Nephron (organoid): ENCODE data around the gene MTA2.

ENCODE experiments used
- H3K27ac Mint-ChIP-seq, 3 experiments: 2 replicates each; pipeline ENCODE4 v1.8.0; 2020; ENCODE audit warnings: mixed read lengths in 3 of 3, mild to moderate bottlenecking in 2 of 3, moderate library complexity in 1 of 3
- H3K27me3 Mint-ChIP-seq: 2 replicates; pipeline ENCODE4 v1.8.0; 2021; ENCODE audit warnings: low read depth, mild to moderate bottlenecking, moderate library complexity, mixed read lengths
- H3K36me3 Mint-ChIP-seq: 2 replicates; pipeline ENCODE4 v1.8.0; 2020; ENCODE audit warnings: low read depth, mixed read lengths
- H3K4me1 Mint-ChIP-seq: 2 replicates; pipeline ENCODE4 v1.8.0; 2020; ENCODE audit warnings: mixed read lengths
- H3K4me3 Mint-ChIP-seq, 3 experiments: 2 replicates each; pipeline ENCODE4 v1.8.0; 2020; ENCODE audit warnings: mild to moderate bottlenecking in 3 of 3, mixed read lengths in 3 of 3, moderate library complexity in 2 of 3
- H3K9me3 Mint-ChIP-seq: 2 replicates; pipeline ENCODE4 v1.8.0; 2020; ENCODE audit warnings: mixed read lengths
- TF ChIP-seq, protein P1 (sequence below), 3 experiments: fragments of 200-600 bp; sonication (generic); IDR thresholded peaks; one replicate each; pipeline ENCODE4 v1.5.0; 2021; ENCODE audit warnings: antibody characterized with exemption in 3 of 3; ENCODE audit not compliant: unreplicated experiment in 3 of 3

MTA2 gene

DNA sequence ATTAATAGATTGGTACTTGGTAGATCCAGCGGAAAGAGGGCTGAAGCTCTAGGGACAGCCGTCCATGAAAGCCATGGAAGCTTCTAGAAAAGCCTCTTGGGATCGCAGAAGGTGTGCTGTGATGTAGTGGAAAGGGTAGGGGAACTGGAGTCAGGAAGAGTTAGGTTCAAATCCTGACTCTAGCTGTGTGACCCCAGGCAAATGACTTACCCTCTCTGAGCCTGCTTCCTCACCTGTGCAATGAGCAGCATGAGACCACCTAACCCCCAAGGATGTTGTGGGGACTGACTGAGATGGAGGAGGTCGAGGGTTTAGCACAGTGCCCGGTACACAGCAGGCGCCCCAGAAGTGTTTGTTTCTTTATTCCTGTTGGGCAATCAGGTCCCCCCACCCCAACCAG, 8.7 kb upstream of the MTA2 start:
- H3K27me3 Mint-ChIP-seq, result peaks cover 5% of the 10 kb centered on the region
- H3K27ac Mint-ChIP-seq, result peak overlapping the region; percentile 25 to 77 (median 44)
- peaks cover 22% of the 10 kb centered on the region for H3K4me1 Mint-ChIP-seq
- peaks cover 17% of the 10 kb centered on the region for H3K36me3 Mint-ChIP-seq
- TF ChIP-seq, protein P1, sequence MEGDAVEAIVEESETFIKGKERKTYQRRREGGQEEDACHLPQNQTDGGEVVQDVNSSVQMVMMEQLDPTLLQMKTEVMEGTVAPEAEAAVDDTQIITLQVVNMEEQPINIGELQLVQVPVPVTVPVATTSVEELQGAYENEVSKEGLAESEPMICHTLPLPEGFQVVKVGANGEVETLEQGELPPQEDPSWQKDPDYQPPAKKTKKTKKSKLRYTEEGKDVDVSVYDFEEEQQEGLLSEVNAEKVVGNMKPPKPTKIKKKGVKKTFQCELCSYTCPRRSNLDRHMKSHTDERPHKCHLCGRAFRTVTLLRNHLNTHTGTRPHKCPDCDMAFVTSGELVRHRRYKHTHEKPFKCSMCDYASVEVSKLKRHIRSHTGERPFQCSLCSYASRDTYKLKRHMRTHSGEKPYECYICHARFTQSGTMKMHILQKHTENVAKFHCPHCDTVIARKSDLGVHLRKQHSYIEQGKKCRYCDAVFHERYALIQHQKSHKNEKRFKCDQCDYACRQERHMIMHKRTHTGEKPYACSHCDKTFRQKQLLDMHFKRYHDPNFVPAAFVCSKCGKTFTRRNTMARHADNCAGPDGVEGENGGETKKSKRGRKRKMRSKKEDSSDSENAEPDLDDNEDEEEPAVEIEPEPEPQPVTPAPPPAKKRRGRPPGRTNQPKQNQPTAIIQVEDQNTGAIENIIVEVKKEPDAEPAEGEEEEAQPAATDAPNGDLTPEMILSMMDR (IDR thresholded peaks at IDR 0.05; ENCODE audit: unreplicated experiment in 3 of 3), result no peak
- peak overlapping the region; percentile 73 to 97 (median 80) for H3K4me3 Mint-ChIP-seq
- no peaks in the 10 kb centered on the region for H3K9me3 Mint-ChIP-seq

DNA sequence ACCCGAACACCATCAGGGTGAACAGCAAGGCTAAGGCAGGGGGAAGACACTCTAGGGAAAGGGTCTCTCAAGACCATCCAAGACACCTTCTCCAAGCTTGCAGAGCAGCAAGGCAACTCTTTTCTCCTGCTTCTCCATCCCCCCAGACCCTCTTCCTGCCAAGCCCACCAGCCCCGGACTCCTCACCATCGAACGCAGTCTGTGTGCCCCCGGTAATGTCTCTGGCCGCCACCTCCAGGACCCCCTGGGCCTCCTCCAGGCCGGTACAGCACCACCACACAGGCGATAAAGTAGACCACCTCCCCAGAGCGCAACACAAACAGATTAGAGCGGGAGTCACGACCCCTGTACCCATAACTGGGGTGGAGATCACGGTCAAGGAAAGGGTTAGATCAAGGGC, 7.1 kb upstream of the MTA2 start:
- H3K4me1 Mint-ChIP-seq, result peaks cover 32% of the 10 kb centered on the region
- H3K9me3 Mint-ChIP-seq, result no peaks in the 10 kb centered on the region
- H3K36me3 Mint-ChIP-seq, result peaks cover 18% of the 10 kb centered on the region
- TF ChIP-seq, protein P1 (IDR thresholded peaks at IDR 0.05; ENCODE audit: unreplicated experiment in 3 of 3), result no peak
- peaks cover 8% of the 10 kb centered on the region for H3K27me3 Mint-ChIP-seq
- peak overlapping the region; percentile 24 to 41 (median 31) for H3K4me3 Mint-ChIP-seq
- H3K27ac Mint-ChIP-seq, result no peak overlapping the region

DNA sequence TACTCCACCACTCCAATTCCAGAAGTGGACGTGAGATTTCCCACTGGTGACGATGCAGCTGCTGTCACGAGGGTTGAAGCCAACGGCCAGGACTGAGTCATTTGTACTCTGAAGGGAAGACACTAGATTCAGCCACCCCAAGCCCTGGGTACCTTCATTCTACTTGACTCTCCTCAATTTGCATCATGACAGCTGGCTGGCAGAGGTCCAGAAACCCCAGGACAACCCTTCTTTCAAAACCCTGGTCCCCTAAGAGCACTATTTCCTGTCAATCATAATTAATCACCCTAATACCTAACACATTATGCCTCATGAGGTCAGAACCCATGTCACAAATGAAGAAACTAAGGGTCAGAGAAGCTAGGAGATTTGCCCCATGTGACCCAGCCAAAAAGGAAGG, 6.0 kb upstream of the MTA2 start:
- TF ChIP-seq, protein P1 (IDR thresholded peaks at IDR 0.05; ENCODE audit: unreplicated experiment in 3 of 3), result no peak
- H3K27ac Mint-ChIP-seq, result peak overlapping the region in 1 of 3 experiments; percentile 17
- peaks cover 21% of the 10 kb centered on the region for H3K36me3 Mint-ChIP-seq
- peaks cover 16% of the 10 kb centered on the region for H3K27me3 Mint-ChIP-seq
- H3K4me3 Mint-ChIP-seq, result peak overlapping the region in 2 of 3 experiments; percentile 2 to 10
- H3K9me3 Mint-ChIP-seq, result no peaks in the 10 kb centered on the region
- peaks cover 38% of the 10 kb centered on the region for H3K4me1 Mint-ChIP-seq

DNA sequence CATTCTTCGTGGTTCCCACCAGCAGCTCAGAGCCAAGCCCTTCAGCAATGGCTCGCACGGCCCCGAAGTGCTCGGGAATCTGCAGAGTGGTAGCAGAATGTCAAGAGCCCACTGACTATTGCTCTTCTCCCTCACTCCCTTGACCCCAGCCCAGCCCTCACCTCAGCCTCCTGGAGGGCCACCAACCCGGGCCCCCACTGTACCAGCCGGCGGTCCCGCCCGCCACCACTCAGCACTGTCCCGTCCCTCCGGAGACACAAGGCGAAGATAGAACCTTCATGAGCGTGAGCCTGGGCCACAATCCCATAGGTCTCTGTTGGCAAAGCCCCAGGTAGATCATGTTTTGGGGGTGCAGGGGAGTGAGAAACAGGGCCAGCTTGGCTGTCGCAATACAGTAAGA, 4.2 kb upstream of the MTA2 start:
- Mint-ChIP-seq H3K4me1 (peaks cover 34% of the 10 kb centered on the region), H3K9me3 (no peaks in the 10 kb centered on the region), H3K27ac (no peak overlapping the region), H3K36me3 (peaks cover 21% of the 10 kb centered on the region), H3K27me3 (peaks cover 21% of the 10 kb centered on the region), H3K4me3 (no peak overlapping the region)
- TF ChIP-seq, protein P1 (IDR thresholded peaks at IDR 0.05; ENCODE audit: unreplicated experiment in 3 of 3), result no peak

DNA sequence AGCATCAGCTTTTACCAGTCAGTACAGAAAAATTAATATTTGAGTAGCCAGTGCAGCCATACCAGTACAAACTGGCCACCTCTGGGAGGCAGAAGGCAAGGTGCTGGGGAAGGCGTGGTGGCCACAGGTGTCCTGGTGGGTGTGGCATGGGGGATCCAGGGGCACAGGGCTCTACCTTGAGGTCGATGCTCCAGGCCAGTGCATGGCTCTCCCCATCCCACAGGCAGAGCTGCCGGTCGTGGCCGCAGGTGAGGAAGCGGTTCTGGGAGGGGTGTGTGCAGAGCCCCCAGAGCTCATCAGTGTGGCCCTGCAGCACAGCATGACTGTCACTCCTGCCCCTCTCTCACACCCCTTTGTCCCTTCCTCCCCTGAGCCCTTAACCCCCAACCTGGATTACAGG, 3.8 kb upstream of the MTA2 start:
- Mint-ChIP-seq H3K36me3 (peaks cover 21% of the 10 kb centered on the region), H3K4me1 (peaks cover 36% of the 10 kb centered on the region), H3K27ac (no peak overlapping the region)

More for the DNA sequence above, 3.8 kb upstream of the MTA2 start:
- Mint-ChIP-seq H3K4me3 (no peak overlapping the region), H3K27me3 (peaks cover 20% of the 10 kb centered on the region), H3K9me3 (no peaks in the 10 kb centered on the region)
- TF ChIP-seq, protein P1 (IDR thresholded peaks at IDR 0.05; ENCODE audit: unreplicated experiment in 3 of 3), result no peak
